AML-193 (cell line): ENCODE data around the gene DHRS3.

Experiments used
- DNase-seq, 2 experiments: peaks; one replicate each; lab custom pipeline; 2025; lab: John Stamatoyannopoulos, UW

Gene DHRS3

GRCh38 chr1:12552951-12553921 is 64.8 kb downstream of the DHRS3 start:
- DNase-seq: no peak

- DNase-seq: no peak
Observed at GRCh38 chr1:12552111-12552888, 65.7 kb downstream of the DHRS3 start.

- no peak for DNase-seq
Observed at GRCh38 chr1:12551584-12551983, 66.4 kb downstream of the DHRS3 start.

GRCh38 chr1:12549460-12550349 is 68.3 kb downstream of the DHRS3 start:
- no peak for DNase-seq

GRCh38 chr1:12548973-12549459 is 69.0 kb downstream of the DHRS3 start:
- no peak for DNase-seq

GRCh38 chr1:12548279-12548972 is 69.6 kb downstream of the DHRS3 start:
- no peak for DNase-seq

- DNase-seq: no peak
Observed at GRCh38 chr1:12547586-12548225, 70.3 kb downstream of the DHRS3 start.

GRCh38 chr1:12546771-12547585 is 71.0 kb downstream of the DHRS3 start:
- DNase-seq: no peak

- DNase-seq: no peak
Observed at GRCh38 chr1:12544992-12545391, 73.0 kb downstream of the DHRS3 start.

- DNase-seq: no peak
Observed at GRCh38 chr1:12544357-12544756, 73.7 kb downstream of the DHRS3 start.

- DNase-seq: no peak
Observed at GRCh38 chr1:12543740-12544154, 74.3 kb downstream of the DHRS3 start.

- DNase-seq: no peak
Observed at GRCh38 chr1:12542616-12543592, 75.1 kb downstream of the DHRS3 start.

GRCh38 chr1:12542138-12542465 is 75.9 kb downstream of the DHRS3 start:
- DNase-seq: no peak

GRCh38 chr1:12541274-12542137 is 76.5 kb downstream of the DHRS3 start:
- DNase-seq: no peak

- DNase-seq: no peak
Observed at GRCh38 chr1:12540580-12541273, 77.3 kb downstream of the DHRS3 start.

- no peak for DNase-seq
Observed at GRCh38 chr1:12539705-12540579, 78.1 kb downstream of the DHRS3 start.
